Naive thymus-derived CD4-positive, alpha-beta T cell (primary cell): ENCODE results near the gene ZSCAN1. TPM values are rescaled to one million over a fixed set of nuclear protein-coding genes. Genes with fewer than 3 reads are reported as not detected.

ENCODE experiments used
- ATAC-seq: fragments of 150-1000 bp; cut with Tn5 transposase; 2 replicates; pipeline ENCODE4 v1.10.0; 2021; ENCODE audit warnings: mild to moderate bottlenecking, moderate library complexity
- CTCF ChIA-PET: fragments of 350-600 bp; sonication (Branson Sonifier 250); formaldehyde crosslinking; loops from one replicate; lab custom pipeline; 2021; ENCODE audit warnings: antibody characterized with exemption; lab: Charles Lee
- POLR2A ChIA-PET: fragments of 350-600 bp; sonication (Branson Sonifier 250); formaldehyde crosslinking; loops from one replicate; lab custom pipeline; 2021; ENCODE audit warnings: antibody characterized with exemption, inconsistent platforms; lab: Charles Lee
- DNase-seq, 9 donors: peaks; one replicate each; pipeline versions ENCODE4 v3.0.0 to v3.0.0-alpha.2; 2020 to 2022; ENCODE audit warnings: mixed read lengths in 1 of 9
- H3K27ac ChIP-seq: one replicate; pipeline ENCODE4 v1.7.0; 2013; ENCODE audit warnings: mild to moderate bottlenecking, low read depth, low read length, moderate library complexity
- H3K27me3 ChIP-seq, 2 donors: one replicate each; pipeline ENCODE4 v1.7.0; 2013; ENCODE audit warnings: low read length in 2 of 2, mild to moderate bottlenecking in 2 of 2, moderate library complexity in 2 of 2; ENCODE audit not compliant: control insufficient read depth in 2 of 2, insufficient read depth in 2 of 2
- H3K36me3 ChIP-seq, 3 experiments: 1 replicate in 2 of 3; 2 replicates in 1 of 3; pipeline ENCODE4 v1.7.0; 2013; ENCODE audit warnings: low read length in 3 of 3, mild to moderate bottlenecking in 3 of 3, moderate library complexity in 1 of 3; ENCODE audit not compliant: insufficient read depth in 3 of 3, control insufficient read depth in 2 of 3
- H3K4me1 ChIP-seq, 2 donors: one replicate each; pipeline ENCODE4 v1.7.0; 2013; ENCODE audit warnings: low read length in 2 of 2, mild to moderate bottlenecking in 2 of 2, moderate library complexity in 1 of 2; ENCODE audit not compliant: control insufficient read depth in 2 of 2, insufficient read depth in 2 of 2
- H3K4me3 ChIP-seq: 2 replicates; pipeline ENCODE4 v1.7.0; 2013; ENCODE audit warnings: mild to moderate bottlenecking, low read length
- H3K9me3 ChIP-seq, 3 experiments: 1 replicate in 2 of 3; 2 replicates in 1 of 3; pipeline ENCODE4 v1.7.0; 2013; ENCODE audit warnings: low read length in 3 of 3; ENCODE audit not compliant: control insufficient read depth in 2 of 3
- H3K27ac Mint-ChIP-seq, 9 donors: one replicate each; pipeline ENCODE4 v1.8.0; 2020 to 2022; ENCODE audit warnings: mixed read lengths in 9 of 9, mild to moderate bottlenecking in 8 of 9, moderate library complexity in 5 of 9, inconsistent platforms in 2 of 9
- H3K27me3 Mint-ChIP-seq, 5 donors: one replicate each; pipeline ENCODE4 v1.8.0; 2021 to 2022; ENCODE audit warnings: mixed read lengths in 5 of 5, mild to moderate bottlenecking in 1 of 5
- H3K36me3 Mint-ChIP-seq, 5 donors: one replicate each; pipeline ENCODE4 v1.8.0; 2020 to 2022; ENCODE audit warnings: mixed read lengths in 5 of 5, mild to moderate bottlenecking in 3 of 5, inconsistent platforms in 1 of 5
- H3K4me1 Mint-ChIP-seq, 7 donors: one replicate each; pipeline ENCODE4 v1.8.0; 2020 to 2022; ENCODE audit warnings: mixed read lengths in 7 of 7, mild to moderate bottlenecking in 3 of 7, inconsistent platforms in 1 of 7
- H3K4me3 Mint-ChIP-seq, 10 donors: one replicate each; pipeline ENCODE4 v1.8.0; 2020 to 2022; ENCODE audit warnings: mild to moderate bottlenecking in 10 of 10, mixed read lengths in 10 of 10, moderate library complexity in 6 of 10, inconsistent platforms in 2 of 10
- H3K9me3 Mint-ChIP-seq, 11 donors: one replicate each; pipeline ENCODE4 v1.8.0; 2020 to 2022; ENCODE audit warnings: mixed read lengths in 11 of 11, mild to moderate bottlenecking in 4 of 11, inconsistent platforms in 1 of 11, moderate library complexity in 1 of 11
- intact Hi-C, 2 donors: fragments of 100-400 bp; cut with micrococcal nuclease; formaldehyde crosslinking; loops; one replicate each; pipeline ENCODE4 v1.15.1; 2023
- polyA plus RNA-seq, 2 donors: library from polyadenylated mRNA; unstranded; fragments of 300-500 nt; fragmentation: Illumina TruSeq; gene quantifications; one replicate each; pipeline ENCODE4 v1.2.3, GENCODE V29; 2021
- total RNA-seq, 6 experiments: library from RNA in 5 of 6; stranded (reverse) in 5 of 6; gene quantifications; 1 replicate in 5 of 6; 2 replicates in 1 of 6; pipeline ENCODE4 v1.2.3 and lab custom pipeline; 2021 to 2026

The ZSCAN1 gene
- total and polyA plus RNA-seq, 7 experiments from 2014 or later: not detected

- H3K4me1 ChIP-seq: no peaks in the 10 kb centered on the region
- DNase-seq (no peak), ATAC-seq (no peak)
- Mint-ChIP-seq H3K36me3 (peaks cover 6 to 42% (median 27%) of the 10 kb centered on the region in 5 donors), H3K4me1 (peaks cover 0 to 11% (median 6%) of the 10 kb centered on the region in 7 donors), H3K27ac (no peak overlapping the region), H3K27me3 (peaks cover 2 to 21% (median 17%) of the 10 kb centered on the region in 5 donors), H3K9me3 (peaks cover 17 to 95% (median 46%) of the 10 kb centered on the region in 11 donors), H3K4me3 (peak overlapping the region; percentile 17 to 86 (median 60))
- peaks cover 0 to 16% (median 0%) of the 10 kb centered on the region in 3 experiments for H3K36me3 ChIP-seq
- ChIA-PET CTCF (no interaction called here), POLR2A (interaction anchor here (0.9 kb wide), 1 partner anchor 58 kb away, joined by 3 read pairs; the partner anchor contains the start of gene ZNF606)
- H3K27ac ChIP-seq: no peak overlapping the region
- intact Hi-C loops: no loop called here
- no peaks in the 10 kb centered on the region for H3K27me3 ChIP-seq
- H3K9me3 ChIP-seq: peaks cover 0 to 81% (median 0%) of the 10 kb centered on the region in 3 experiments
- no peak overlapping the region for H3K4me3 ChIP-seq
Observed at GRCh38 chr19:58060231-58060630, 26.4 kb downstream of the ZSCAN1 start.

- no peak overlapping the region for H3K27ac ChIP-seq
- peaks cover 0 to 9% (median 3%) of the 10 kb centered on the region in 5 donors for H3K27me3 Mint-ChIP-seq
- H3K4me3 Mint-ChIP-seq: no peak overlapping the region
- peaks cover 10 to 98% (median 63%) of the 10 kb centered on the region in 11 donors for H3K9me3 Mint-ChIP-seq
- no peaks in the 10 kb centered on the region for H3K4me1 ChIP-seq
- CTCF ChIA-PET: no interaction called here
- DNase-seq (no peak), ATAC-seq (no peak)
- H3K9me3 ChIP-seq: peaks cover 4 to 81% (median 18%) of the 10 kb centered on the region in 3 experiments
- H3K27ac Mint-ChIP-seq: no peak overlapping the region
- H3K36me3 Mint-ChIP-seq: peaks cover 3 to 60% (median 36%) of the 10 kb centered on the region in 5 donors
- H3K4me3 ChIP-seq: no peak overlapping the region
- H3K4me1 Mint-ChIP-seq: peaks cover 0 to 8% (median 3%) of the 10 kb centered on the region in 7 donors
- H3K36me3 ChIP-seq: peaks cover 0 to 31% (median 0%) of the 10 kb centered on the region in 3 experiments
- intact Hi-C loops: no loop called here
- POLR2A ChIA-PET: no interaction called here
- H3K27me3 ChIP-seq: no peaks in the 10 kb centered on the region
Observed at GRCh38 chr19:58063712-58064111, 29.9 kb downstream of the ZSCAN1 start.

DNA sequence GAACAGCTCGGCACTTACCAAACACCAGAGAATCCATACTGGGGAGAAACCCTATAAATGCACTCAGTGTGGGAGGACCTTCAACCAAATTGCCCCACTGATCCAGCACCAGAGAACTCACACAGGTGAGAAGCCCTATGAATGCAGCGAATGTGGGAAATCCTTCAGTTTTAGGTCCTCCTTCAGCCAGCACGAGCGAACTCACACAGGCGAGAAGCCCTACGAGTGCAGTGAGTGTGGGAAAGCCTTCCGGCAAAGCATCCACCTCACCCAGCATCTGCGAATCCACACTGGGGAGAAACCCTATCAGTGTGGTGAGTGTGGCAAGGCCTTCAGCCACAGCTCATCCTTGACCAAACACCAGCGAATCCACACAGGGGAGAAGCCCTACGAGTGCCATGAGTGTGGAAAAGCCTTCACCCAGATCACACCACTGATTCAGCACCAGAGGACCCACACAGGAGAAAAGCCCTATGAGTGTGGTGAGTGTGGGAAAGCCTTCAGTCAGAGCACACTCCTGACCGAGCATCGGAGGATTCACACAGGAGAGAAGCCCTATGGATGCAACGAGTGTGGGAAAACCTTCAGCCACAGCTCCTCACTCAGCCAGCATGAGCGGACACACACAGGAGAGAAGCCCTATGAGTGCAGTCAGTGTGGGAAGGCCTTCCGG lies 33.6 kb downstream of the ZSCAN1 start:
- no peak overlapping the region for H3K27ac ChIP-seq
- DNase-seq (no peak), ATAC-seq (no peak)
- Mint-ChIP-seq H3K27me3 (no peaks in the 10 kb centered on the region), H3K27ac (no peak overlapping the region), H3K36me3 (peaks cover 0 to 62% (median 45%) of the 10 kb centered on the region in 5 donors), H3K4me1 (no peaks in the 10 kb centered on the region), H3K4me3 (no peak overlapping the region), H3K9me3 (peaks cover 18 to 99% (median 65%) of the 10 kb centered on the region in 11 donors)
- intact Hi-C loops: no loop called here
- ChIA-PET CTCF (no interaction called here), POLR2A (interaction anchor here (0.5 kb wide), 1 partner anchor 64 kb away, joined by 3 read pairs; no protein-coding TSS in a partner anchor)
- H3K4me3 ChIP-seq: no peak overlapping the region
- no peaks in the 10 kb centered on the region for H3K4me1 ChIP-seq
- peaks cover 4 to 87% (median 18%) of the 10 kb centered on the region in 3 experiments for H3K9me3 ChIP-seq
- H3K27me3 ChIP-seq: no peaks in the 10 kb centered on the region
- peaks cover 0 to 31% (median 0%) of the 10 kb centered on the region in 3 experiments for H3K36me3 ChIP-seq

GRCh38 chr19:58079792-58080191 lies 46.0 kb downstream of the ZSCAN1 start:
- DNase-seq: no peak

GRCh38 chr19:58083021-58083420 lies 49.2 kb downstream of the ZSCAN1 start:
- ChIA-PET POLR2A (no interaction called here), CTCF (no interaction called here)
- Histone ChIP-seq H3K36me3 (peaks cover 0 to 45% (median 5%) of the 10 kb centered on the region in 3 experiments), H3K27ac (no peak overlapping the region), H3K4me3 (no peak overlapping the region), H3K4me1 (no peaks in the 10 kb centered on the region), H3K27me3 (no peaks in the 10 kb centered on the region), H3K9me3 (peaks cover 0 to 96% (median 10%) of the 10 kb centered on the region in 3 experiments)
- Mint-ChIP-seq H3K4me1 (peaks cover 0 to 1% (median 0%) of the 10 kb centered on the region in 7 donors), H3K9me3 (peaks cover 0 to 77% (median 44%) of the 10 kb centered on the region in 11 donors), H3K27ac (no peak overlapping the region), H3K36me3 (peaks cover 8 to 32% (median 22%) of the 10 kb centered on the region in 5 donors), H3K4me3 (no peak overlapping the region), H3K27me3 (no peaks in the 10 kb centered on the region)
- intact Hi-C loops: no loop called here
- DNase-seq (no peak), ATAC-seq (no peak)

More at GRCh38 chr19:58079792-58080191, 46.0 kb downstream of the ZSCAN1 start:
- Histone ChIP-seq H3K9me3 (peaks cover 0 to 91% (median 10%) of the 10 kb centered on the region in 3 experiments), H3K4me1 (no peaks in the 10 kb centered on the region), H3K27me3 (no peaks in the 10 kb centered on the region), H3K27ac (no peak overlapping the region), H3K36me3 (peaks cover 0 to 16% (median 0%) of the 10 kb centered on the region in 3 experiments), H3K4me3 (no peak overlapping the region)
- peaks cover 0 to 1% (median 0%) of the 10 kb centered on the region in 7 donors for H3K4me1 Mint-ChIP-seq
- ChIA-PET CTCF (no interaction called here), POLR2A (no interaction called here)
- no peak for ATAC-seq
- peaks cover 0 to 89% (median 56%) of the 10 kb centered on the region in 11 donors for H3K9me3 Mint-ChIP-seq
- no peak overlapping the region for H3K27ac Mint-ChIP-seq
- intact Hi-C loops: no loop called here
- H3K27me3 Mint-ChIP-seq: no peaks in the 10 kb centered on the region
- peaks cover 9 to 40% (median 16%) of the 10 kb centered on the region in 5 donors for H3K36me3 Mint-ChIP-seq
- H3K4me3 Mint-ChIP-seq: no peak overlapping the region

DNA sequence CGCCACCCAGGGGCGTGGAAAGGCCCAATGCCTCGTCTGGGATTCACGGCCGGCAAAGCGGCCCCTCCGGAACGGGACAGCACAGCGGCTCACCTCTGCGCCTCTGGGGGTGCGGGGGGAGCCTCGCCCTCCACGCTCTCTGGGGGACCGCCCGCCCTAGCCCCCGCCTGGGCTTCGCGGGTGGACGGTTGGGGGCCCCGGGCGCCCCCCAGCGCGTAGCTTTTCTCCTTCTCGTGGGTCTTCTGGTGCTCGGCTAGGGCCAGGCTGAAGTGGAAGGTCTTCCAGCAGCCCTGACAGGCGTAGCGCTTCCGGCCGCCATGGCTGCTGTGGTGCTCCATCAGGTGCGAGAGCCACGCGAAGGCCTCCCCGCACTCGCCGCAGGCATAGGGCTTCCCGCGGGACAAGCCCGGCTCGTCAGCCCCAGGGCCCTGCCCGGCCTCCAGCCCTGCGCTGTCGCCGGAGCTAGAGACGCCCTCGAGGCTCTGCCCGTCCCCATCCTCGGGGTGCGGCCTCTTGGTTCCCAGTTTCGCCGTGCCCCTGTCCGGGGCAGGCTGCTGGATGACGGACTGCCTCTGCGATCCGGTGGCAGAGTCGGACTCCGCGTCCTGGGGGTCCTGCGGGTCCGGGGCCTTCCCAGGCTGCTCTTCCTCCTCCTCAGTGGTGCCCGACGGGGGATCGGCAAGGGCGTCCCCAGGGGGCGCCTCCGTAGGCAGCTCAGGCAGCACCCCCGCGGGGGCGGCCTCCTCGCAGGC lies 50.9 kb downstream of the ZSCAN1 start:
- Mint-ChIP-seq H3K27ac (no peak overlapping the region), H3K36me3 (peaks cover 10 to 34% (median 22%) of the 10 kb centered on the region in 5 donors), H3K4me3 (no peak overlapping the region), H3K4me1 (peaks cover 0 to 1% (median 0%) of the 10 kb centered on the region in 7 donors), H3K27me3 (no peaks in the 10 kb centered on the region), H3K9me3 (peaks cover 0 to 73% (median 41%) of the 10 kb centered on the region in 11 donors)
- intact Hi-C loops: no loop called here
- CTCF ChIA-PET: no interaction called here
- Histone ChIP-seq H3K27ac (no peak overlapping the region), H3K36me3 (peaks cover 0 to 47% (median 5%) of the 10 kb centered on the region in 3 experiments), H3K4me1 (no peaks in the 10 kb centered on the region), H3K4me3 (no peak overlapping the region), H3K27me3 (no peaks in the 10 kb centered on the region), H3K9me3 (peaks cover 0 to 91% (median 15%) of the 10 kb centered on the region in 3 experiments)
- DNase-seq (no peak), ATAC-seq (no peak)
- POLR2A ChIA-PET: no interaction called here
